Liver (tissue), 9 donors: ENCODE results near the gene ERC1. TPM values are rescaled to one million over a fixed set of nuclear protein-coding genes. Genes with fewer than 3 reads are reported as not detected.

ENCODE experiments used
- DNase-seq: peaks from one replicate; pipeline ENCODE4 v3.0.0-alpha.2; 2017; ENCODE audit warnings: low spot score
- H3K27ac ChIP-seq, 2 donors: one replicate each; pipeline ENCODE4 v1.7.0; 2013; ENCODE audit warnings: inconsistent platforms in 2 of 2, low read length in 2 of 2, control low read depth in 1 of 2, low read depth in 1 of 2, mild to moderate bottlenecking in 1 of 2
- H3K27me3 ChIP-seq, 4 donors: one replicate each; pipeline versions ENCODE4 v1.6.1 to v1.7.0; 2013; ENCODE audit warnings: low read length in 3 of 4, inconsistent platforms in 1 of 4, mild to moderate bottlenecking in 1 of 4, moderate library complexity in 1 of 4; ENCODE audit not compliant: control insufficient read depth in 4 of 4, insufficient read depth in 4 of 4
- H3K36me3 ChIP-seq, 4 donors: one replicate each; pipeline versions ENCODE4 v1.6.1 to v1.7.0; 2013; ENCODE audit warnings: low read length in 3 of 4, mild to moderate bottlenecking in 3 of 4, low read depth in 1 of 4, moderate library complexity in 1 of 4; ENCODE audit not compliant: control insufficient read depth in 4 of 4, insufficient read depth in 3 of 4
- H3K4me1 ChIP-seq, 4 donors: one replicate each; pipeline versions ENCODE4 v1.6.1 to v1.7.0; 2013; ENCODE audit warnings: low read length in 3 of 4, mild to moderate bottlenecking in 3 of 4, moderate library complexity in 1 of 4; ENCODE audit not compliant: control insufficient read depth in 4 of 4, insufficient read depth in 4 of 4
- H3K4me3 ChIP-seq, 3 donors: one replicate each; pipeline versions ENCODE4 v1.6.1 to v1.7.0; 2013; ENCODE audit warnings: low read length in 3 of 3, control low read depth in 1 of 3, low read depth in 1 of 3, mild to moderate bottlenecking in 1 of 3
- H3K9ac ChIP-seq, 2 donors: one replicate each; pipeline ENCODE4 v1.7.0; 2013; ENCODE audit warnings: low read length in 2 of 2, mild to moderate bottlenecking in 2 of 2, moderate library complexity in 2 of 2, control low read depth in 1 of 2, low read depth in 1 of 2
- H3K9me3 ChIP-seq, 4 donors: one replicate each; pipeline versions ENCODE4 v1.6.1 to v1.7.0; 2013; ENCODE audit warnings: low read length in 3 of 4; ENCODE audit not compliant: control insufficient read depth in 4 of 4
- EGR1 ChIP-seq, 2 donors: IDR thresholded peaks; 2 replicates each; pipeline ENCODE4 v1.6.1; 2016 to 2018; ENCODE audit warnings: antibody characterized with exemption in 2 of 2, low read depth in 2 of 2
- FOXA1 ChIP-seq: IDR thresholded peaks from 2 replicates; pipeline ENCODE4 v1.6.1; 2016; ENCODE audit warnings: antibody characterized with exemption
- GABPA ChIP-seq, 2 donors: IDR thresholded peaks in 1 of 2; conservative IDR thresholded peaks in 1 of 2; 2 replicates each; pipeline ENCODE4 v1.6.1; 2016; ENCODE audit warnings: antibody characterized with exemption in 2 of 2, mild to moderate bottlenecking in 1 of 2, moderate library complexity in 1 of 2
- HNF4A ChIP-seq, 2 donors: conservative IDR thresholded peaks; 2 replicates each; pipeline ENCODE4 v1.6.1; 2016; ENCODE audit warnings: antibody characterized with exemption in 2 of 2, mild to moderate bottlenecking in 2 of 2
- HNF4G ChIP-seq: IDR thresholded peaks from 2 replicates; pipeline ENCODE4 v1.6.1; 2016; ENCODE audit warnings: antibody characterized with exemption
- JUND ChIP-seq, 2 donors: IDR thresholded peaks; 2 replicates each; pipeline ENCODE4 v1.6.1; 2016; ENCODE audit warnings: antibody characterized with exemption in 2 of 2
- NR2F2 ChIP-seq: IDR thresholded peaks from 2 replicates; pipeline ENCODE4 v1.6.1; 2016; ENCODE audit warnings: antibody characterized with exemption
- RAD21 ChIP-seq, 2 donors: IDR thresholded peaks; 2 replicates each; pipeline ENCODE4 v1.6.1; 2016; ENCODE audit warnings: antibody characterized with exemption in 2 of 2, mild to moderate bottlenecking in 2 of 2
- RXRA ChIP-seq, 2 donors: IDR thresholded peaks; 2 replicates each; pipeline ENCODE4 v1.6.1; 2017 to 2018; ENCODE audit warnings: antibody characterized with exemption in 2 of 2, mild to moderate bottlenecking in 1 of 2
- SP1 ChIP-seq: IDR thresholded peaks from 2 replicates; pipeline ENCODE4 v1.6.1; 2018; ENCODE audit warnings: antibody characterized with exemption, mild to moderate bottlenecking
- TAF1 ChIP-seq: conservative IDR thresholded peaks from 2 replicates; pipeline ENCODE4 v1.6.1; 2016; ENCODE audit warnings: antibody characterized with exemption, mild to moderate bottlenecking
- YY1 ChIP-seq: IDR thresholded peaks from 2 replicates; pipeline ENCODE4 v1.6.1; 2016; ENCODE audit warnings: antibody characterized with exemption, mild to moderate bottlenecking
- WGBS: extraction: QIAGEN DNeasy Blood & Tissue Kit; methylation state at CpG from one replicate; pipeline ENCODE4 v1.1.7; 2013; 5-methylcytosine and 5-hydroxymethylcytosine counted together
- polyA plus RNA-seq, 2 donors: library from polyadenylated mRNA; stranded (reverse) in 1 of 2; unstranded in 1 of 2; fragments of 200-250 nt in 1 of 2; fragments of >200 nt in 1 of 2; fragmentation: Nextera tagmentation in 1 of 2; extraction: Ambion mirVana in 1 of 2; gene quantifications; one replicate each; pipeline versions ENCODE4 v1.2.1 to v1.2.3, GENCODE V29; 2013 to 2015
- total RNA-seq, 2 donors: library from RNA; depleted of rRNA; stranded (reverse); fragments of >200 nt; gene quantifications; one replicate each; pipeline ENCODE4 v1.2.3, GENCODE V29; 2014
- TF ChIP-seq, protein P1 (sequence below): fragments of 150-350 bp; IDR thresholded peaks from 2 replicates; pipeline ENCODE4 v1.5.1; 2017; ENCODE audit warnings: improper control_type of control experiment, low read depth, low read length; ENCODE audit not compliant: missing input control
- TF ChIP-seq, protein P2 (sequence below): IDR thresholded peaks from 2 replicates; pipeline ENCODE4 v1.6.1; 2016; ENCODE audit warnings: antibody characterized with exemption, mild to moderate bottlenecking
- TF ChIP-seq, protein P3 (sequence below): IDR thresholded peaks from 2 replicates; pipeline ENCODE4 v1.6.1; 2016; ENCODE audit warnings: antibody characterized with exemption
- TF ChIP-seq, protein P4 (sequence below): IDR thresholded peaks from 2 replicates; pipeline ENCODE4 v1.6.1; 2016; ENCODE audit warnings: antibody characterized with exemption
- TF ChIP-seq, protein P5 (sequence below): IDR thresholded peaks from 2 replicates; pipeline ENCODE4 v1.6.1; 2016; ENCODE audit warnings: antibody characterized with exemption
- donor health status: healthy.
- donor health status: healthy.
- donor health status: healthy.
- donor health status: healthy.
- donor health status: healthy.

Gene ERC1
- total and polyA plus RNA-seq, 4 donors, result 6.2 to 50.2 (median 10.3) TPM

DNA sequence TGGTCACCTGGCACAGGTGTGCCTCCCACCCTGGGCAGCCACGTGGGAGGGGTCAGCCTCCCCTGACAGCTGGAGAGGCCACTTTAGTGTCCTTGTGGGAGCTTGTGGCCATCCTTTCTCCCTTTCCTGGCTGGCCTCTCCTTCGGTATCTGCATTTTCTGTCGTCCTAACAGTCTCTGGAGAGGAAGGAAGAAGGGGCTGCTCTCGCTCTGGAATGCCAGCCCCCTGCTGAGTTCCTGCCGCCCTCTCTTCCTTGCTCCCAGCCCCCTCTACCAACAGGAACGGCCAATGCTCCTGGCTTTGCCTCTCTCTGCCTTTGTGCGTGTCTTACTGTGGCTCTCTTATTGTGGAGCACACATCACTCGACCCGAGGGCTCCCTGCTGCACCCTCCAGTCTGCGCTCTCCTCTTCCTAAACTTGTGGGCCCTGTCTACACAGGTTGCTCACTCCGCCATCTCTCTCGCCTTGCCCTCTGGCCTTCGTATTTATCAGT lies 532.6 kb downstream of the ERC1 start:
- H3K9ac ChIP-seq, result no peak overlapping the region
- H3K9me3 ChIP-seq, result no peaks in the 10 kb centered on the region
- H3K4me1 ChIP-seq, result peaks cover 3 to 10% (median 6%) of the 10 kb centered on the region in 4 donors
- DNase-seq, result no peak
- no peak overlapping the region for H3K27ac ChIP-seq
- H3K4me3 ChIP-seq, result no peak overlapping the region
- H3K36me3 ChIP-seq, result no peaks in the 10 kb centered on the region
- TF ChIP-seq GABPA (IDR thresholded peaks at IDR 0.05 in 1 of 2, conservative IDR thresholded peaks at IDR 0.05 in 1 of 2) (no peak), HNF4G (no peak), TAF1 (no peak), HNF4A (conservative IDR thresholded peaks at IDR 0.05) (no peak), JUND (IDR thresholded peaks at IDR 0.05) (no peak), RXRA (IDR thresholded peaks at IDR 0.05) (no peak), FOXA1 (no peak), YY1 (no peak), SP1 (no peak), RAD21 (IDR thresholded peaks at IDR 0.05) (no peak), NR2F2 (no peak), EGR1 (IDR thresholded peaks at IDR 0.05; ENCODE audit: low read depth in 2 of 2) (no peak)
- TF ChIP-seq, protein P1, sequence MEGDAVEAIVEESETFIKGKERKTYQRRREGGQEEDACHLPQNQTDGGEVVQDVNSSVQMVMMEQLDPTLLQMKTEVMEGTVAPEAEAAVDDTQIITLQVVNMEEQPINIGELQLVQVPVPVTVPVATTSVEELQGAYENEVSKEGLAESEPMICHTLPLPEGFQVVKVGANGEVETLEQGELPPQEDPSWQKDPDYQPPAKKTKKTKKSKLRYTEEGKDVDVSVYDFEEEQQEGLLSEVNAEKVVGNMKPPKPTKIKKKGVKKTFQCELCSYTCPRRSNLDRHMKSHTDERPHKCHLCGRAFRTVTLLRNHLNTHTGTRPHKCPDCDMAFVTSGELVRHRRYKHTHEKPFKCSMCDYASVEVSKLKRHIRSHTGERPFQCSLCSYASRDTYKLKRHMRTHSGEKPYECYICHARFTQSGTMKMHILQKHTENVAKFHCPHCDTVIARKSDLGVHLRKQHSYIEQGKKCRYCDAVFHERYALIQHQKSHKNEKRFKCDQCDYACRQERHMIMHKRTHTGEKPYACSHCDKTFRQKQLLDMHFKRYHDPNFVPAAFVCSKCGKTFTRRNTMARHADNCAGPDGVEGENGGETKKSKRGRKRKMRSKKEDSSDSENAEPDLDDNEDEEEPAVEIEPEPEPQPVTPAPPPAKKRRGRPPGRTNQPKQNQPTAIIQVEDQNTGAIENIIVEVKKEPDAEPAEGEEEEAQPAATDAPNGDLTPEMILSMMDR, result no peak
- TF ChIP-seq, protein P2, sequence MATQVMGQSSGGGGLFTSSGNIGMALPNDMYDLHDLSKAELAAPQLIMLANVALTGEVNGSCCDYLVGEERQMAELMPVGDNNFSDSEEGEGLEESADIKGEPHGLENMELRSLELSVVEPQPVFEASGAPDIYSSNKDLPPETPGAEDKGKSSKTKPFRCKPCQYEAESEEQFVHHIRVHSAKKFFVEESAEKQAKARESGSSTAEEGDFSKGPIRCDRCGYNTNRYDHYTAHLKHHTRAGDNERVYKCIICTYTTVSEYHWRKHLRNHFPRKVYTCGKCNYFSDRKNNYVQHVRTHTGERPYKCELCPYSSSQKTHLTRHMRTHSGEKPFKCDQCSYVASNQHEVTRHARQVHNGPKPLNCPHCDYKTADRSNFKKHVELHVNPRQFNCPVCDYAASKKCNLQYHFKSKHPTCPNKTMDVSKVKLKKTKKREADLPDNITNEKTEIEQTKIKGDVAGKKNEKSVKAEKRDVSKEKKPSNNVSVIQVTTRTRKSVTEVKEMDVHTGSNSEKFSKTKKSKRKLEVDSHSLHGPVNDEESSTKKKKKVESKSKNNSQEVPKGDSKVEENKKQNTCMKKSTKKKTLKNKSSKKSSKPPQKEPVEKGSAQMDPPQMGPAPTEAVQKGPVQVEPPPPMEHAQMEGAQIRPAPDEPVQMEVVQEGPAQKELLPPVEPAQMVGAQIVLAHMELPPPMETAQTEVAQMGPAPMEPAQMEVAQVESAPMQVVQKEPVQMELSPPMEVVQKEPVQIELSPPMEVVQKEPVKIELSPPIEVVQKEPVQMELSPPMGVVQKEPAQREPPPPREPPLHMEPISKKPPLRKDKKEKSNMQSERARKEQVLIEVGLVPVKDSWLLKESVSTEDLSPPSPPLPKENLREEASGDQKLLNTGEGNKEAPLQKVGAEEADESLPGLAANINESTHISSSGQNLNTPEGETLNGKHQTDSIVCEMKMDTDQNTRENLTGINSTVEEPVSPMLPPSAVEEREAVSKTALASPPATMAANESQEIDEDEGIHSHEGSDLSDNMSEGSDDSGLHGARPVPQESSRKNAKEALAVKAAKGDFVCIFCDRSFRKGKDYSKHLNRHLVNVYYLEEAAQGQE, result no peak
- TF ChIP-seq, protein P3, sequence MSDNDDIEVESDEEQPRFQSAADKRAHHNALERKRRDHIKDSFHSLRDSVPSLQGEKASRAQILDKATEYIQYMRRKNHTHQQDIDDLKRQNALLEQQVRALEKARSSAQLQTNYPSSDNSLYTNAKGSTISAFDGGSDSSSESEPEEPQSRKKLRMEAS, result no peak
- TF ChIP-seq, protein P4, sequence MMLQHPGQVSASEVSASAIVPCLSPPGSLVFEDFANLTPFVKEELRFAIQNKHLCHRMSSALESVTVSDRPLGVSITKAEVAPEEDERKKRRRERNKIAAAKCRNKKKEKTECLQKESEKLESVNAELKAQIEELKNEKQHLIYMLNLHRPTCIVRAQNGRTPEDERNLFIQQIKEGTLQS, result no peak
- TF ChIP-seq, protein P5, sequence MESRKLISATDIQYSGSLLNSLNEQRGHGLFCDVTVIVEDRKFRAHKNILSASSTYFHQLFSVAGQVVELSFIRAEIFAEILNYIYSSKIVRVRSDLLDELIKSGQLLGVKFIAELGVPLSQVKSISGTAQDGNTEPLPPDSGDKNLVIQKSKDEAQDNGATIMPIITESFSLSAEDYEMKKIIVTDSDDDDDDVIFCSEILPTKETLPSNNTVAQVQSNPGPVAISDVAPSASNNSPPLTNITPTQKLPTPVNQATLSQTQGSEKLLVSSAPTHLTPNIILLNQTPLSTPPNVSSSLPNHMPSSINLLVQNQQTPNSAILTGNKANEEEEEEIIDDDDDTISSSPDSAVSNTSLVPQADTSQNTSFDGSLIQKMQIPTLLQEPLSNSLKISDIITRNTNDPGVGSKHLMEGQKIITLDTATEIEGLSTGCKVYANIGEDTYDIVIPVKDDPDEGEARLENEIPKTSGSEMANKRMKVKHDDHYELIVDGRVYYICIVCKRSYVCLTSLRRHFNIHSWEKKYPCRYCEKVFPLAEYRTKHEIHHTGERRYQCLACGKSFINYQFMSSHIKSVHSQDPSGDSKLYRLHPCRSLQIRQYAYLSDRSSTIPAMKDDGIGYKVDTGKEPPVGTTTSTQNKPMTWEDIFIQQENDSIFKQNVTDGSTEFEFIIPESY, result no peak
- H3K27me3 ChIP-seq, result no peaks in the 10 kb centered on the region
- 64% methylated on average over 13 of the region's 13 CpGs for WGBS
